CD4-positive, alpha-beta T cell treated with Interleukin-10 for 1 hour (primary cell): ENCODE results near the gene CDH1.
"Not testable (repeated sequence)": the region's sequence is repeated elsewhere in the genome, so short reads cannot be mapped to it uniquely, and the experiment has no call there.

Source experiments
- DNase-seq: peaks from one replicate; pipeline ENCODE4 v3.0.0-alpha.2; 2020

Gene CDH1

GRCh38 chr16:68767581-68767980 is 30.5 kb downstream of the CDH1 start:
- no peak for DNase-seq

DNA sequence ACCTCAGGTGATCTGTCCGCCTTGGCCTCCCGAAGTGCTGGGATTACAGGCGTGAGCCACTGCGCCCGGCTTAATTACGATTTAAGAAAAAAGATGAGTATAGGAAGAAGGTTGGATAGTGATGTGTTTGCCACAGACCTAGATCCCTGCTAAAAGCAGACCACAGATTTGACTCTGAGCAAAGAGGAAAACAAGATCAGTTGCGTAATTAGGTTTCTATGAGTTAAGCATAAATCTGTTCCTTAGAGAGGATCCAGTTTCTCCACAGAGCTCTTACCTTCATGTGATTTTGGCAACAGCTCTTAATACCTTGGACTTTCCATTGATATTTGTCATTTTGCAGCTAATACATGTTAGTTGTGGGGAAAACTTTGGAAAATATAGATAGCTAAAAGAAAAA is 31.1 kb downstream of the CDH1 start:
- no peak for DNase-seq

DNA sequence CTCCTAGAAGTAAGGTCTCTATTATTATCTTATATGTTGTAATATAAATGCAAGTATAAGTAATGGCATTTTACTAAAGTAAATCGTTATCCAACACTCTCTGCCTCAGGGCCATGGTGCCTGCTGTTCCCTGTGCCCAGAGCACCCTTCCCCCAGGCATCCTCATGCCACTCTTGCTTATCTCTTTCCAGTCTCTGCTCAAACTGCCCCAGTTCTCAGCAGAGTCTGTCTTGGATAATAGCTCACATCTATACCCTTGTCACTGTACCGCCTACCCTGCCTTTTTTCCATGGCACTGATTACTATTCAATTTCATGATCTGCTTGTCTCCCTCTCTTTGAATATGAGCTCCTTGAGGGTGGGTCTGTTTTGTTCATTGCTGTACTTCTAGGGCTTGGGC is 31.7 kb downstream of the CDH1 start:
- no peak for DNase-seq

GRCh38 chr16:68770671-68771070 is 33.6 kb downstream of the CDH1 start:
- no peak for DNase-seq

DNA sequence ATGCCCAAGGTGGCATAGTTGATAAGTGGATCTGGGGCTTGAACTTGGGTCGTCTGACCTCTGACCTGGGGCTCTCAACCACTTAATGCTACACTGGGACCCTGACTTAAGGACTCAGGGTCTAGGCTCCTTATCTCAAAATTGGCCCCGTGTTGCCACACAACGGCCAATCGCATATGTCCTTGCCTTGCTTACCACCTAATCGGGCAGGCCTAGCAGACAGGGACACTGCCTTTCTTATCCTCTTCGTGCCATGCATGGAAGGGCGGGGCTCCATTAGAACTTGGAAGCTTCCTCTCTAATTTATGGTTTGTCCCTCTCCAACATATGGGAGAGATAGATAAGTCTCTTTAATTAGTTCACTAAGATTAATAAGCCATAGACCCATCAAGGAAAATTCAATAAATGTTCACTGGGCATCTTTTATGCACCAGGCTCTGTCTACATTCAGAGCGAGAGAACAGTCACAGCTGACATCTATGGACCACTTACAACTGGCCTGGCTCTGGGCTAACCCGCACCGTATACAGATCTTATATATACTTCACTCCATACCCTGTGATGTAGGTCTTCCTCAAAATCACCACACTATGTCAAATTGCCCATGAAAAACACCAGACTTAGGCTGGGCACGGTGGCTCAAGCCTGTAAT is 35.1 kb downstream of the CDH1 start:
- no peak for DNase-seq

- DNase-seq, result no peak
Observed at GRCh38 chr16:68772871-68773270, 35.8 kb downstream of the CDH1 start.

GRCh38 chr16:68774982-68775634 is 38.0 kb downstream of the CDH1 start:
- DNase-seq, result no peak

GRCh38 chr16:68776821-68777485 is 39.9 kb downstream of the CDH1 start:
- DNase-seq, result peak; percentile 17

GRCh38 chr16:68778551-68779231 is 41.6 kb downstream of the CDH1 start:
- no peak for DNase-seq

DNA sequence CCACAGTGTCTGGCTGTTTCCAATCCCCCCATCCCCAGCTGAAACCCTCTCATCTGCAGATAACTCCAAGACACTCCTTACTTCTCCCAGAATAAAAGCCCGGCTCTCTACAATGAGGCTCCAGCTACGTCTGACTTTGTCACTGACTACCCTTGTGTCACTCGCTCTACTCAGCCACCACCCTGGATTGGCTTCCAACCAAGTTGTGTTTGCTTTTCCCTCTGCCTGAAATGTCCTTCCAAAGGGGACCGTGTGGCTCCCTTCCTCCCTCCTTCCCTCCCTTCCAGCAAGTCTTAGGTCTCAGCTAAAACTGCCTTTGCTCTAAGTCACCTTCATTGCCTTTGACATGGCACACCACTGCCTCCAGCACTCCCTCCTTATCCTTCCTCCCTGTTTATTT is 42.8 kb downstream of the CDH1 start:
- DNase-seq, result no peak

DNA sequence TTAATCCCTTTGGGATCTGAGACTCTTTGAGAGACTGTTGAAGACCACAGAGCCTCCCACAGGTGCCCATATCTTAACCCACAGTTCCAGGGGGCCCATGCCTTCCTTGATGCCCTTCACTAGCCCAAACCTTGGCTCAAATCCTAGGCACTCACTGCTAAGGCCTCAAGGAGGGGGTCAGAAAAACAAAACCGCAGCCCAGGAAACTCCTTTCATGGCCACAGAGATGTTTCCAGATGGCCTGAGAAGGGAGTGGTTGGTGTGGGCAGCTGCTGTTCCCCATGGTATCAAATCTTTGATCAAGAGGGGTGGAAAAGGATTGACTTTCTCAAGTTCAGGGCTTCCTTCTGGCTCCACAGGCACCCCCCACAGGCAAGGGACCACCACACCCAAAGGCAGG is 44.7 kb downstream of the CDH1 start:
- no peak for DNase-seq

GRCh38 chr16:68782198-68783174 is 45.4 kb downstream of the CDH1 start:
- no peak for DNase-seq

DNA sequence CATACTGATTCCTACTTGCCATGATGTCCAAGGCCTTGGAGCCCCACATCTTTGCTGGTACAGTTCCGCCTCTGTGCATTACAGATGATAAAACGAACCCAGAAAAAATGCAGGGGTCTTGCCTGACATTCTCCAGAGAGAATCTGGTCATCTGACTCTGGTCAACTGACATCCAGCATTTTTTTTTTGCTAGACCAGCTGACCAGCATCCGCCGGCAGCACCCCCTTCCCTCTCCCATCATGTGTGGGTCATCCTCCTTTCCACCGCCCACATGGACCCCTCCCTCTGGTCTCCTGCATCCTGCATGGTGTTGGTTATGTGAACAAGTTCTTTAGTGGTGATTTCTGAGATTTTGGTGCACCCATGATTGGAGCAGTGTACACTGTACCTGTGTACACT is 47.1 kb downstream of the CDH1 start:
- no peak for DNase-seq

- no peak for DNase-seq
Observed at GRCh38 chr16:68784721-68785120, 47.6 kb downstream of the CDH1 start.

- DNase-seq, result no peak
Observed at GRCh38 chr16:68785715-68786114, 48.6 kb downstream of the CDH1 start.

DNA sequence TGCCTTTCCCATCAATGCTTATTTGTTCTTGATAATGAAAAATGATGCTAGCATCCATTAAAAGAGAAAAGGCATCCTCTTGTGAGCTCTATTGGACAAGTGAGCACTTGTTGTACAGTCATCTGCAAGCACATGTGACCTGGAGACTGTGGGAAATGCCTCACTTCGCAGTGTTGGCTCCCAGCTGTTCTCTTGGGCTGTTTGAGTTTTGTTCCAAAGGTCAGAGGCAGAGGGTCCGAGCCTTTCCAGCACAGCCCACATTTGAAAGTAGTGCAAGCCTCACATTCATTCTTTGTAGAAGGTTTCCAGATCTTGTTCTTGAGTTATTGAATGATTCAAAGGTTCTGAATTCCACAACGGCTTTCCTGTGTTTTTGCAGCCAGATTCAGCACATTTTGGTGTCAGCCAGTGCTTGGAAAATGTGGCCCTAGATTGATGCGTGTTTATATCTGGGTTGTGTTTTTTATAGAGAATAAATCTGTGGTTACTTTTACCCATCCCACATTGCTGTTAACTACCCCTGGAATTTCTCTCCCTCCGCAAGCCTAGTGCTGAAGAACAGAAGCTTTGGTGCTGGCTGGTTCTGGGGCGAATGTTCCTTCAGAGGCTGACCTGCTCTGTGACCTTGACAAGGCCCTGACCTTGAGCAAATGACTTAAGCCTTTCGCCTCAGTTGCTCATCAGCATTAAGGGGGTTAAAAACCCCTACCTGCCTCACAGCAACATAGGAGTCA is 49.8 kb downstream of the CDH1 start:
- no peak for DNase-seq

DNA sequence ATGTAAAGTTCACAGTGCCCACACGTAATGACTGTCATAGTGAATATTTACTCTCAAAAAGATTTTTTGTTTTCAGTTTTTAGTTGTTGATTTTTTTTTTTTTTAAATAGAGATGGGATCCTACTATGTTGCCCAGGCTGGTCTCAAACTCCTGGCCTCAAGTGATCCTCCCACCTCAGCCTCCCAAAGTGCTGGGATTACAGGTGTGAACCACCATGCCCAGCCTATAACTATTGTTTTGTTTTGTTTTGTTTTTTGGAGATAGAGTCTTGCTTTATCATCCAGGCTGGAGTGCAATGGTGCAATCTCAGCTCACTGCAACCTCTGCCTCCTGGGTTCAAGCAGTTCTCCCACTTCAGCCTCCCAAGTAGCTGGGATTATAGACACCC is 50.3 kb downstream of the CDH1 start:
- DNase-seq, result not testable (repeated sequence)

GRCh38 chr16:68790130-68790761 is 53.2 kb downstream of the CDH1 start:
- no peak for DNase-seq

- no peak for DNase-seq
Observed at GRCh38 chr16:68790944-68791343, 53.9 kb downstream of the CDH1 start.

GRCh38 chr16:68792465-68793324 is 55.6 kb downstream of the CDH1 start:
- DNase-seq, result no peak
